Measurements from ENCODE around the gene PLEKHM2.

DNA sequence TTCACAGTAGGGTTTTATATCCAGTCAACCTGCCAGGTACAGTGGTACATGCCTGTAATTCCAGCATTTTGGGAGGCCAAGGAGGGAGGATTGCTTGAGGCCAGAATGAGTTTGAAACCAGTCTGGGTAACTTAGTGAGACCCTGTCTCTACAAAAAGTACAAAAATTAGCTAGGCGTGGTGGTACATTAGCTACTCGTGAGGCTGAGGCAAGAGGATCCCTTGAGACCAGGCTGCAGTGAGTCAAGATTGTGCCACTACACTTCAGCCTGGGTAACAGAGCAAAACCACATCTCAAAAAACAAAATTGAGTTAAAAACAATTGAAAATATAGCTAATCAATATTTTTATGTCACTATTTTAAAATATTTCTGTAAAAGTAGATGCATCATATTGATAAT lies 33.7 kb upstream of the PLEKHM2 start:
- TF ChIP-seq, protein P1, sequence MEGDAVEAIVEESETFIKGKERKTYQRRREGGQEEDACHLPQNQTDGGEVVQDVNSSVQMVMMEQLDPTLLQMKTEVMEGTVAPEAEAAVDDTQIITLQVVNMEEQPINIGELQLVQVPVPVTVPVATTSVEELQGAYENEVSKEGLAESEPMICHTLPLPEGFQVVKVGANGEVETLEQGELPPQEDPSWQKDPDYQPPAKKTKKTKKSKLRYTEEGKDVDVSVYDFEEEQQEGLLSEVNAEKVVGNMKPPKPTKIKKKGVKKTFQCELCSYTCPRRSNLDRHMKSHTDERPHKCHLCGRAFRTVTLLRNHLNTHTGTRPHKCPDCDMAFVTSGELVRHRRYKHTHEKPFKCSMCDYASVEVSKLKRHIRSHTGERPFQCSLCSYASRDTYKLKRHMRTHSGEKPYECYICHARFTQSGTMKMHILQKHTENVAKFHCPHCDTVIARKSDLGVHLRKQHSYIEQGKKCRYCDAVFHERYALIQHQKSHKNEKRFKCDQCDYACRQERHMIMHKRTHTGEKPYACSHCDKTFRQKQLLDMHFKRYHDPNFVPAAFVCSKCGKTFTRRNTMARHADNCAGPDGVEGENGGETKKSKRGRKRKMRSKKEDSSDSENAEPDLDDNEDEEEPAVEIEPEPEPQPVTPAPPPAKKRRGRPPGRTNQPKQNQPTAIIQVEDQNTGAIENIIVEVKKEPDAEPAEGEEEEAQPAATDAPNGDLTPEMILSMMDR (IDR thresholded peaks at IDR 0.05) = no peak
- TF ChIP-seq SMAD3 (CRISPR knock-in tag; IDR thresholded peaks at IDR 0.05; ENCODE audit: borderline replicate concordance) (no peak), CBFB (CRISPR knock-in tag; IDR thresholded peaks at IDR 0.05; ENCODE audit: low read depth) (no peak), GTF2I (CRISPR knock-in tag; conservative IDR thresholded peaks at IDR 0.05) (no peak), ZNF416 (CRISPR knock-in tag; IDR thresholded peaks at IDR 0.05) (no peak), NFATC4 (CRISPR knock-in tag; IDR thresholded peaks at IDR 0.05) (no peak), RORB (CRISPR knock-in tag; IDR thresholded peaks at IDR 0.05) (no peak), NR1H2 (CRISPR knock-in tag; IDR thresholded peaks at IDR 0.05) (no peak)
- TF ChIP-seq, protein P2, sequence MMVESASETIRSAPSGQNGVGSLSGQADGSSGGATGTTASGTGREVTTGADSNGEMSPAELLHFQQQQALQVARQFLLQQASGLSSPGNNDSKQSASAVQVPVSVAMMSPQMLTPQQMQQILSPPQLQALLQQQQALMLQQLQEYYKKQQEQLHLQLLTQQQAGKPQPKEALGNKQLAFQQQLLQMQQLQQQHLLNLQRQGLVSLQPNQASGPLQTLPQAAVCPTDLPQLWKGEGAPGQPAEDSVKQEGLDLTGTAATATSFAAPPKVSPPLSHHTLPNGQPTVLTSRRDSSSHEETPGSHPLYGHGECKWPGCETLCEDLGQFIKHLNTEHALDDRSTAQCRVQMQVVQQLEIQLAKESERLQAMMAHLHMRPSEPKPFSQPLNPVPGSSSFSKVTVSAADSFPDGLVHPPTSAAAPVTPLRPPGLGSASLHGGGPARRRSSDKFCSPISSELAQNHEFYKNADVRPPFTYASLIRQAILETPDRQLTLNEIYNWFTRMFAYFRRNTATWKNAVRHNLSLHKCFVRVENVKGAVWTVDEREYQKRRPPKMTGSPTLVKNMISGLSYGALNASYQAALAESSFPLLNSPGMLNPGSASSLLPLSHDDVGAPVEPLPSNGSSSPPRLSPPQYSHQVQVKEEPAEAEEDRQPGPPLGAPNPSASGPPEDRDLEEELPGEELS (CRISPR knock-in tag; IDR thresholded peaks at IDR 0.05) = no peak
- TF ChIP-seq, protein P3, sequence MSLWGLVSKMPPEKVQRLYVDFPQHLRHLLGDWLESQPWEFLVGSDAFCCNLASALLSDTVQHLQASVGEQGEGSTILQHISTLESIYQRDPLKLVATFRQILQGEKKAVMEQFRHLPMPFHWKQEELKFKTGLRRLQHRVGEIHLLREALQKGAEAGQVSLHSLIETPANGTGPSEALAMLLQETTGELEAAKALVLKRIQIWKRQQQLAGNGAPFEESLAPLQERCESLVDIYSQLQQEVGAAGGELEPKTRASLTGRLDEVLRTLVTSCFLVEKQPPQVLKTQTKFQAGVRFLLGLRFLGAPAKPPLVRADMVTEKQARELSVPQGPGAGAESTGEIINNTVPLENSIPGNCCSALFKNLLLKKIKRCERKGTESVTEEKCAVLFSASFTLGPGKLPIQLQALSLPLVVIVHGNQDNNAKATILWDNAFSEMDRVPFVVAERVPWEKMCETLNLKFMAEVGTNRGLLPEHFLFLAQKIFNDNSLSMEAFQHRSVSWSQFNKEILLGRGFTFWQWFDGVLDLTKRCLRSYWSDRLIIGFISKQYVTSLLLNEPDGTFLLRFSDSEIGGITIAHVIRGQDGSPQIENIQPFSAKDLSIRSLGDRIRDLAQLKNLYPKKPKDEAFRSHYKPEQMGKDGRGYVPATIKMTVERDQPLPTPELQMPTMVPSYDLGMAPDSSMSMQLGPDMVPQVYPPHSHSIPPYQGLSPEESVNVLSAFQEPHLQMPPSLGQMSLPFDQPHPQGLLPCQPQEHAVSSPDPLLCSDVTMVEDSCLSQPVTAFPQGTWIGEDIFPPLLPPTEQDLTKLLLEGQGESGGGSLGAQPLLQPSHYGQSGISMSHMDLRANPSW (CRISPR knock-in tag; conservative IDR thresholded peaks at IDR 0.05; ENCODE audit: low read depth) = no peak
- TF ChIP-seq, protein P4, sequence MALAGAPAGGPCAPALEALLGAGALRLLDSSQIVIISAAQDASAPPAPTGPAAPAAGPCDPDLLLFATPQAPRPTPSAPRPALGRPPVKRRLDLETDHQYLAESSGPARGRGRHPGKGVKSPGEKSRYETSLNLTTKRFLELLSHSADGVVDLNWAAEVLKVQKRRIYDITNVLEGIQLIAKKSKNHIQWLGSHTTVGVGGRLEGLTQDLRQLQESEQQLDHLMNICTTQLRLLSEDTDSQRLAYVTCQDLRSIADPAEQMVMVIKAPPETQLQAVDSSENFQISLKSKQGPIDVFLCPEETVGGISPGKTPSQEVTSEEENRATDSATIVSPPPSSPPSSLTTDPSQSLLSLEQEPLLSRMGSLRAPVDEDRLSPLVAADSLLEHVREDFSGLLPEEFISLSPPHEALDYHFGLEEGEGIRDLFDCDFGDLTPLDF (CRISPR knock-in tag; IDR thresholded peaks at IDR 0.05) = no peak
- TF ChIP-seq, protein P5, sequence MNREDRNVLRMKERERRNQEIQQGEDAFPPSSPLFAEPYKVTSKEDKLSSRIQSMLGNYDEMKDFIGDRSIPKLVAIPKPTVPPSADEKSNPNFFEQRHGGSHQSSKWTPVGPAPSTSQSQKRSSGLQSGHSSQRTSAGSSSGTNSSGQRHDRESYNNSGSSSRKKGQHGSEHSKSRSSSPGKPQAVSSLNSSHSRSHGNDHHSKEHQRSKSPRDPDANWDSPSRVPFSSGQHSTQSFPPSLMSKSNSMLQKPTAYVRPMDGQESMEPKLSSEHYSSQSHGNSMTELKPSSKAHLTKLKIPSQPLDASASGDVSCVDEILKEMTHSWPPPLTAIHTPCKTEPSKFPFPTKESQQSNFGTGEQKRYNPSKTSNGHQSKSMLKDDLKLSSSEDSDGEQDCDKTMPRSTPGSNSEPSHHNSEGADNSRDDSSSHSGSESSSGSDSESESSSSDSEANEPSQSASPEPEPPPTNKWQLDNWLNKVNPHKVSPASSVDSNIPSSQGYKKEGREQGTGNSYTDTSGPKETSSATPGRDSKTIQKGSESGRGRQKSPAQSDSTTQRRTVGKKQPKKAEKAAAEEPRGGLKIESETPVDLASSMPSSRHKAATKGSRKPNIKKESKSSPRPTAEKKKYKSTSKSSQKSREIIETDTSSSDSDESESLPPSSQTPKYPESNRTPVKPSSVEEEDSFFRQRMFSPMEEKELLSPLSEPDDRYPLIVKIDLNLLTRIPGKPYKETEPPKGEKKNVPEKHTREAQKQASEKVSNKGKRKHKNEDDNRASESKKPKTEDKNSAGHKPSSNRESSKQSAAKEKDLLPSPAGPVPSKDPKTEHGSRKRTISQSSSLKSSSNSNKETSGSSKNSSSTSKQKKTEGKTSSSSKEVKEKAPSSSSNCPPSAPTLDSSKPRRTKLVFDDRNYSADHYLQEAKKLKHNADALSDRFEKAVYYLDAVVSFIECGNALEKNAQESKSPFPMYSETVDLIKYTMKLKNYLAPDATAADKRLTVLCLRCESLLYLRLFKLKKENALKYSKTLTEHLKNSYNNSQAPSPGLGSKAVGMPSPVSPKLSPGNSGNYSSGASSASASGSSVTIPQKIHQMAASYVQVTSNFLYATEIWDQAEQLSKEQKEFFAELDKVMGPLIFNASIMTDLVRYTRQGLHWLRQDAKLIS (CRISPR knock-in tag; IDR thresholded peaks at IDR 0.05; ENCODE audit: borderline replicate concordance) = no peak
- TF ChIP-seq, protein P6, sequence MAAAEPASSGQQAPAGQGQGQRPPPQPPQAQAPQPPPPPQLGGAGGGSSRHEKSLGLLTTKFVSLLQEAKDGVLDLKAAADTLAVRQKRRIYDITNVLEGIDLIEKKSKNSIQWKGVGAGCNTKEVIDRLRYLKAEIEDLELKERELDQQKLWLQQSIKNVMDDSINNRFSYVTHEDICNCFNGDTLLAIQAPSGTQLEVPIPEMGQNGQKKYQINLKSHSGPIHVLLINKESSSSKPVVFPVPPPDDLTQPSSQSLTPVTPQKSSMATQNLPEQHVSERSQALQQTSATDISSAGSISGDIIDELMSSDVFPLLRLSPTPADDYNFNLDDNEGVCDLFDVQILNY (CRISPR knock-in tag; IDR thresholded peaks at IDR 0.05) = no peak
- TF ChIP-seq, protein P7, sequence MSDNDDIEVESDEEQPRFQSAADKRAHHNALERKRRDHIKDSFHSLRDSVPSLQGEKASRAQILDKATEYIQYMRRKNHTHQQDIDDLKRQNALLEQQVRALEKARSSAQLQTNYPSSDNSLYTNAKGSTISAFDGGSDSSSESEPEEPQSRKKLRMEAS (CRISPR knock-in tag; IDR thresholded peaks at IDR 0.05) = no peak

Measured in WTC11 (cell line).